ENCODE results near the gene ZDHHC18.

ZDHHC18 gene, protein sequence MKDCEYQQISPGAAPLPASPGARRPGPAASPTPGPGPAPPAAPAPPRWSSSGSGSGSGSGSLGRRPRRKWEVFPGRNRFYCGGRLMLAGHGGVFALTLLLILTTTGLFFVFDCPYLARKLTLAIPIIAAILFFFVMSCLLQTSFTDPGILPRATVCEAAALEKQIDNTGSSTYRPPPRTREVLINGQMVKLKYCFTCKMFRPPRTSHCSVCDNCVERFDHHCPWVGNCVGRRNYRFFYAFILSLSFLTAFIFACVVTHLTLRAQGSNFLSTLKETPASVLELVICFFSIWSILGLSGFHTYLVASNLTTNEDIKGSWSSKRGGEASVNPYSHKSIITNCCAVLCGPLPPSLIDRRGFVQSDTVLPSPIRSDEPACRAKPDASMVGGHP

DNA sequence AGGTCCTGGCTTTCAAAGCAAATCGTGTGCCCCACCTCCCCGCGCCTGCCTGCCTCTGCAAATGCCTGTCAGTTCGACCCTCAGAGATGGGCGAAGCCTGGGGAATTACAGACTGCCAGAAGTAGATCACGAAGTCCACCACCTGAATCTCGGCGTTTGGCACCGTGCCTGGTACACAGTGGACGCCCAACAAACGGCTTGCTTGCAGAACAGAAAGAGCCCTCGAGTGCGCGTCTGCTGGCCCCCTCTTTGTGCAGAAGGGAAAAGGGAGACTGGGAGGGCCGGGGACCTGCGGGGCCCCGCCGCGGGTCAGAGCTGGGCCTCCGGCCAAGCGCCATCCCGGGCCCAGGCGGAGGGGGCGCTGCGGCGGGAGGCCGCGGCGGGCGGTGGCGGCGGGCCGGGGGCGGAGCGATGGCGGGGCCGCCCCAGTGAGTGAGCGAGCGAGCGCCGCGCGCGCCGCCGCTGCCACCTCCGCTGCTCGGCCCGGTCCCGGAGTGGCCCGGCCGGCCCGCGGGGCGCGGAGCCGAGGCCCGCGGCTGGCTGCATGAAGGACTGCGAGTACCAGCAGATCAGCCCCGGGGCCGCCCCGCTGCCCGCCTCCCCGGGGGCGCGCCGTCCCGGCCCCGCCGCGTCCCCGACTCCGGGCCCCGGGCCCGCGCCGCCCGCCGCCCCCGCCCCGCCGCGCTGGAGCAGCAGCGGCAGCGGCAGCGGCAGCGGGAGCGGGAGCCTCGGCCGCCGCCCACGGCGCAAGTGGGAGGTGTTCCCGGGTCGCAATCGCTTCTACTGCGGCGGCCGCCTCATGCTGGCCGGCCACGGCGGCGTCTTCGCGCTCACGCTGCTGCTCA, at the start of gene ZDHHC18:
ZDHHC18 (plus strand) TSS at position 428 of the 845 bp plus-strand sequence; CDS start at position 545, 117 bp downstream.
- DNase-seq = peak; percentile 50

DNA sequence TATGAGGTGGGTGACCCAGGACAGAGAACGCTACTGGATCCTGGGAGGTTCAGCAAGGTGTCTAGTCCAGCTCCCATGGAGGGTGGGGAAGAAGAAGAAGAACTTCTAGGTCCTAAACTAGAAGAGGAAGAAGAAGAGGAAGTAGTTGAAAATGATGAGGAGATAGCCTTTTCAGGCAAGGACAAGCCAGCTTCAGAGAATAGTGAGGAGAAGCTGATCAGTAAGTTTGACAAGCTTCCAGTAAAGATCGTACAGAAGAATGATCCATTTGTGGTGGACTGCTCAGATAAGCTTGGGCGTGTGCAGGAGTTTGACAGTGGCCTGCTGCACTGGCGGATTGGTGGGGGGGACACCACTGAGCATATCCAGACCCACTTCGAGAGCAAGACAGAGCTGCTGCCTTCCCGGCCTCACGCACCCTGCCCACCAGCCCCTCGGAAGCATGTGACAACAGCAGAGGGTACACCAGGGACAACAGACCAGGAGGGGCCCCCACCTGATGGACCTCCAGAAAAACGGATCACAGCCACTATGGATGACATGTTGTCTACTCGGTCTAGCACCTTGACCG, 47.3 kb upstream of the ZDHHC18 start:
- DNase-seq = no peak

DNA sequence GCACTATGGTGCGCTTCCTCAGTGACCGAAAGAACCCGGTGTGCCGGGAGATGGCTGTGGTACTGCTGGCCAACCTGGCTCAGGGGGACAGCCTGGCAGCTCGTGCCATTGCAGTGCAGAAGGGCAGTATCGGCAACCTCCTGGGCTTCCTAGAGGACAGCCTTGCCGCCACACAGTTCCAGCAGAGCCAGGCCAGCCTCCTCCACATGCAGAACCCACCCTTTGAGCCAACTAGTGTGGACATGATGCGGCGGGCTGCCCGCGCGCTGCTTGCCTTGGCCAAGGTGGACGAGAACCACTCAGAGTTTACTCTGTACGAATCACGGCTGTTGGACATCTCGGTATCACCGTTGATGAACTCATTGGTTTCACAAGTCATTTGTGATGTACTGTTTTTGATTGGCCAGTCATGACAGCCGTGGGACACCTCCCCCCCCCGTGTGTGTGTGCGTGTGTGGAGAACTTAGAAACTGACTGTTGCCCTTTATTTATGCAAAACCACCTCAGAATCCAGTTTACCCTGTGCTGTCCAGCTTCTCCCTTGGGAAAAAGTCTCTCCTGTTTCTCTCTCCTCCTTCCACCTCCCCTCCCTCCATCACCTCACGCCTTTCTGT, 46.0 kb upstream of the ZDHHC18 start:
- no peak for DNase-seq

DNA sequence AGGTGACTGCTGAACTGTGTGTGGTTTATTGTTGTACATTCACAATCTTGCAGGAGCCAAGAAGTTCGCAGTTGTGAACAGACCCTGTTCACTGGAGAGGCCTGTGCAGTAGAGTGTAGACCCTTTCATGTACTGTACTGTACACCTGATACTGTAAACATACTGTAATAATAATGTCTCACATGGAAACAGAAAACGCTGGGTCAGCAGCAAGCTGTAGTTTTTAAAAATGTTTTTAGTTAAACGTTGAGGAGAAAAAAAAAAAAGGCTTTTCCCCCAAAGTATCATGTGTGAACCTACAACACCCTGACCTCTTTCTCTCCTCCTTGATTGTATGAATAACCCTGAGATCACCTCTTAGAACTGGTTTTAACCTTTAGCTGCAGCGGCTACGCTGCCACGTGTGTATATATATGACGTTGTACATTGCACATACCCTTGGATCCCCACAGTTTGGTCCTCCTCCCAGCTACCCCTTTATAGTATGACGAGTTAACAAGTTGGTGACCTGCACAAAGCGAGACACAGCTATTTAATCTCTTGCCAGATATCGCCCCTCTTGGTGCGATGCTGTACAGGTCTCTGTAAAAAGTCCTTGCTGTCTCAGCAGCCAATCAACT, 45.2 kb upstream of the ZDHHC18 start:
- DNase-seq = no peak

DNA sequence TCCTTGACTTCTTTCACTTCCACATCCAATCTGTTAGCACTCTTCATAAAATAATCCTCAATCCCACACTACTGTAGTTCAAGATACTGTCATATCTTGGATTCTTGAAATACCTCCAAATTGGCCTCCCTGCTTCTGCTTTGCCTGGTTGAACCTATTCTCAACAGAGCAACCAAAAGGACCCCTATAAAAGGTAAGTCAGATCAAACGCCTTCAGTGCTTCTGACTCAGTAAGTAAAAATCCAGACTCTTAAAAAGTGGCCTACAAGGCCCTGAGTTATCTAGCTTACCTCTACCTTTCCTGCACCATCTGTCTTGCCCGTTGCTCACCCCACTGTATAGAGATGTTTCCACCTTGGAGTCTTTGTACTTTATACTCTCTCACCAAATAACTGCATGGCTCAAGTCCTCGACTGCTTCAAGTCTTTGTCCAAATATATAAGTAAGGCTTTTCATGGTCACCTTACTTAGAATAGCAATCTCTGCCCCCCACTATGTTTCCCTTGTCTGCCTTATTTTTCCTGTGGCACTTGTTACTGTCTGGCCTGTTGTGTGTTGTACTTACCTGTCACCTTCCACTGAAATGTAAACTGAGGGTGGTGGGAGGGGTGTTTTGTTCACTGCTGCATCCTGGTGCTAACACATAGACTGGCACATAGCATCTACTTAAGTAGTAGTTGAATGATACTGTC, 43.8 kb upstream of the ZDHHC18 start:
- DNase-seq = no peak

DNA sequence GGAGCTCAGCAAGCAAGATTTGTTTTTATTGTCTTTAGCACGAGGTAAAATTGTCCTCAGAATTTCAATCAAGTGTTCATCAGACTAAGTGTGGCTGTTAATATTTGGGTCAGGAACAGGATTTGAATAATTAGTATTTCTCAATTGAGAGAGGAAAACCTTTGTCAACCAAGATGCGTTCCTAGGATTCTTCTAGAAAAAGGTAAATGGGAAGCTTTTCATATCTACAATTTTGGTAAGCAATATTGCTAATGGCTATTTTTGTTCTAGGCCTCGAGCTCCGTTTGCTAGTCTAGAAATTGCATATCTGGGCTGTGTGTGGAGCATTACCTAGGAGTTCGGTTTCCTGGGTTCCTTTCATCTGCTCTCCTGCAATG, 42.9 kb upstream of the ZDHHC18 start:
- no peak for DNase-seq

DNA sequence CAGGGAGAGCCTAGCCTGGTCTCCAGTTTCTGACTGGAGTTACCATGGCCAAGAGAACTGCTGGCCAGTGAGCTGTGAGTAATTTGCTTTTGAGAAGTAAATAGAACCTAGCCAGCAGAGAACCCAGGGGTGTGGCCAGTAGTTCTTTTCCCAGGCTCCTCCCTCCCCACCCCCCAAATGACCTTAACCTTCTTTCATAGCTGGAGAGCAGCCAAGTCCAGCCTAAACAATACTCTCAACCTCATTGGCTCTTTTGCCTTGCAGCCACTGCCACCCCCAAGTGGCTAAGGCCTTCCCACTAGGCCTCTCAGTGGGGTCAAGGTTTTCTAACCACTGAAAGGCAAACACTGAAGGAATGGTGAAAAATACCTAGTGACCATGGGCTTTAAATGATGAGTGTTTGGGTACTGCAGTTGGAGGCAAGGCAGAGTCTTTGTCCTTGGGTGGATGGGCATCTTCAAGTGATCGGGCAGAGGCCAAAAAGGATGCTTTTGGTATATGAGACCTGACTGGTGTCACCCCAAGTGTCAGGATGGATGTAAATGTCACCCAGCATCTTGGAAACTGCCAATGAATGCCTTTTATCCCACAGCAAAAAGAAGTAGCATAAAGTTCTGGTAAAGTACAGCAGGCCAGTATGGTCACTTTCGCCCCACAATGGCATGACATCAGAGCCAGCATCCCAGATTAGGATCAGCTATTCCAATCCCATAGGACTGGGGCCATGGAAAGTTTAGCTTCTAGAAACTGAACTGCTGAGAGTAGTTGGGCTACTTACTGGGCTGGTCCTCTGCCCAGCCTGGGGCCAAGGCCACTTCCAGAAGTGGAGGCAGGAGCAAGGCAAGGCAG, 42.2 kb upstream of the ZDHHC18 start:
- no peak for DNase-seq

DNA sequence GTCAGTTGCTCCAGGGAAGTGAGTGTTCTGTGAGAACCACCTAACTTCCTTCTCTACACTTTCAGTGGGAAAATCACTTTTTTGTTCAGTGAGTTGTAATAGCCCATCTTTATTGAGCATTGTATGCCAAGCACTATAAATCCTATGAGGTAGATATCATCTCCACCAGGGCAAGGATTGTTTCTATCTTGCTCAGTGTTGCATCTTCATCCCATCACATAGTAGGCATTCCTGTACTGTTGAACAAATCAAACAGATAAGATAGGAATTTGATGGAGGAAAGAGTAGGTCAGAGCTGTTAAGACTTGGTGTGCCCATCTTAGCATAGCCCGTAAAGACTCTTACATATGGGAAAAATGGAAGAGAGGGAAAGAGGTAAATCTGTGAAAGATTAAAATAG, 41.6 kb upstream of the ZDHHC18 start:
- DNase-seq = no peak

DNA sequence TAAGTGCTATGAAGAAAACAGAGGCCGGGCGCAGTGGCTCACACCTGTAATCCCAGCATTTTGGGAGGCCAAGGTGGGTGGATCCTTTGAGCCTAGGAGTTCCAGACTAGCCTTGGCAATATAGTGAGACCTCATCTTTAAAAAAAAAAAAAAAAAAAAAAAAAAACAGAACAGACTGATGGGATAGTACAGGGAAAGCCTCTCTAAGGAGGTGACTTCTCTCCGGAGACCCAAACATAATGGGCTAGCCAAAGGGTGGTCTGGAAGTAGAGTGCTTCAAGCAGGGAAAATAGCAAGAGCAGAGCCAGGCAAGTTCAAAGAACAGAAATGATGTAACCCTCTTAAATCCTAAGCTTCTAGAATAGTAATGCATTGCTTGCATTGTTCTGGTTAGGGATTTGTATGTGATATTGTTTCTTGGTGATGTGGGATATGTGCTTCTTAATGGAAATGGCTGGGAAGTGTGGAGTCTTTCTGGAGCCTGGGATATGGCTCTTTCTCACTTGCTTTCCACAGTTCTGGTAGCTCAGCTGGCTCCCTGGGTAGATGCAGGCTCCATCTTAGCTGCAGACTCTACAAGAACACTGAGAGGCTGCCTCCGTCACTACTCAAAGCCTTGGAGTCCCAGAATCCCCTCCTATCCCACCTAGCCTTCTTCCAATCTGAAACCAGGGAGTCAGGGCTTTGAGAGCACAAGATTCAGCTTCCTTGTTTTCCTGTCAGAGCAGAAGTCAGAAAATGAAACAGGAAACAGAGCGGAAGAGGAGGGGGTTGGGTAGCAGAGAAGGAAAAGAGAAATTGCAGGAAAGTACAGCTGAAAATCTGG, 40.7 kb upstream of the ZDHHC18 start:
- no peak for DNase-seq

DNA sequence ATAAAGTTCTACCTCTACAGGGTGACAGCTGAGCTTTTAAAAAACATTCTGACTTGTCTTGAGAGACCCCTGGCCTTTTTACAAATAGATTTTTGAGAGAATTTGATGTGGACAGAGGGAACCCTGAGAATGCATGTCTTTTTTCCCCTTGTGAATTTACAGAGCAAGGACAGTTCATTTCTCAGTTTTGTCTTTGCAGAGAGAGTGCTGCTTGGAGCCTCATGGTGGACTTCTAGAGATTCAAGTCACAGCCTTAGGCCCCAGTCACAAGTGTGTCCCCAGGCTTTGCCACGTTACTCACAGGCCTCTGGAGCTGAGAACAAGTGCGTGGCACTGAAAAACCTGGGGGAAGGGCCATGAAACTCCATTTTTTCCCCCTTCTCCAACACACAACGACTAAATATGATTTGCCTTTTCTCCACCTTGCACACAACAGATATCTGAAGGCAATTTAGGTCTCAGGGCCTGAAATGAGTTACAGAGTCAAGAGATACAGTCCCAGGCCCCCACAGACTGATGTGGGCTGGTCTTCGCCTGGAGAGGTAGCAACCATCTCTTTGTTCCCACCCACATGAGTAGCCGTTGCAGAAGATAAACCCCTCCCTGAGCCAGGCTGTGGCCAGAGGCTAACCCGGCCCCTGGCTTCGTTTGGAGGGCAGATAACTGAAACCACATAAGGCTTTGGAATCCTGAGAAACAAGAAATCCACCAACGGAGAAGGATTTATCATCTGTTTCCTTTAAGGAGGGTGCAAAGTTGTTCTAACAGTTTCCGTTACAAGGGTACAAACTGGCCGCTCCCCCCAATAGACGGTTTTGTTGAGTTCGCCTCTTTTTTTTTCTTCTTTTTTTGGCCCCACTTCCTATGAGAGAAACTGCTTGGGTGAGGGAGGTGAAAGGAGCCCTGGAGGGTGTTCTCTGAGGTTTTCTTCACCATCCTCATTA, 39.8 kb upstream of the ZDHHC18 start:
- peak; percentile 65 for DNase-seq

DNA sequence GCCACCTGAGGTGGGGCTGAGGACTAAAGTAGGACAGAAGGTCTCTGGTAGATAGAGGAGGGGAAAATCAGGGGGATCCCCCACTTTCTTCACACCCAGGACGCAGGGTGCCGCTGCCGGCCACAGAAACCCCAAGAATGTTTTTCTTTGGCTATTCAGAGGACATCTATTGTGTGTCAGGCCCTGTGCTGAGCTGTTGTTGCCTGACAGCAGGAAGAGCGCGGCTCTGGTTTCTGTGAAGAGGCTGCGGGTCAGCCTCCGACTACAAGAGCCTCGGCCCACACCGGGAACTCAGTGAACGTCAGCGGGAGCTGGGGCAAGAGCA, 39.1 kb upstream of the ZDHHC18 start:
- peak; percentile 89 for DNase-seq

DNA sequence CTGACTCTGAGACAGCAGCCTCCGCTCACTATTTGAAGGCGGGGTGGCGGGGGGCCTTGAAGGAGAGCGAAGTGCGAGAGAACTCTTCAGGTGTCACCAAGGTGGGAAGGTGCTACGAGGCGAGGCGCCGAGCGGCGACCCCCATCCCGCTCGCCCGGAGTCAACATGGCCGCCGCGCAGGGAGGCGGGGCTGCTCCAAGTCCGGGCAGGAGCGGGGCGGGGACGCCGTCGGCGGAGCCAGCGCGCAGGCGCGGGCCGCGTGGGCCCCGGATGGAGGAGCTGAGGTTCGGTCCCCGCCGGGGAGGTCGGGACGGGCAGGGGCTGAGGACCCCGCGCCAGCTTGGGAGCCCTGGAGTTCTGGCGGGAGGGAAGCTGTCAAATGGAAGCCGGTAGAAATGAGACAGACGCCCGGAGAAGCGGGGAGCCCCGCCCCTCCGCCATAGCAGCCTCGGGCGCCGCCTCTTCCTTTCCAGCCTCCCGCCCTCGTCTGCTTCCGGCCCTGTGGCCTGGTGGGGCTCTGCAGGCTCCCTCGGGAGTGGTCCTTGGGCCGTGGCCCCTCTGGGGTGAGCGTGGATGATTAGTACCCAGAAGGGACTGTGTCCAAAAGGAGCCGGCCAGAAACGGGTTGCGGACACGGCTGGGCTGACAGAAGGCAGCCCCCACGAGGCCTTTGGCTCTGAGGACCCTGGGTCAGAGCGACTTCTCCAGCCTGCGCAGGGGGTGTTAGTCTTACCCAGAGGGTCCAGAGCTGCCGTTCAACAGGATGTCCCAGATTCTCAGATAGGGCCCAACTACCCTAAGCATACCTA, 38.6 kb upstream of the ZDHHC18 start, which contains the start of gene PIGV:
PIGV (plus strand) TSS at position 245 of the 809 bp plus-strand sequence. CDS start 2,866 bp downstream, outside the sequence.
- peak; percentile 89 for DNase-seq

DNA sequence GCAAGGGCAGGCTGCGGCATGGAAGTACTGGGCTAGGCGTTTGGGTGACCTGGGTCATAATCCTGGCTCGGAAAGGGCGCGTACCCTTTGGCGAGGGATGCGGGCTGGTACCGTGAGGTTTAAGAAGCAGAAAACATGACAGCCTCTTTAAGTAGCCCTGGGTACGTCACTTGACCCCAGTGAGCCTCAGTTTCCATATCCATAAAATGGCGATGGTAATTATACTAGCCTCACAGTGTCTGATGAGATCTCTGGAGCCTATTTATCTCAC, 38.0 kb upstream of the ZDHHC18 start:
- no peak for DNase-seq

DNA sequence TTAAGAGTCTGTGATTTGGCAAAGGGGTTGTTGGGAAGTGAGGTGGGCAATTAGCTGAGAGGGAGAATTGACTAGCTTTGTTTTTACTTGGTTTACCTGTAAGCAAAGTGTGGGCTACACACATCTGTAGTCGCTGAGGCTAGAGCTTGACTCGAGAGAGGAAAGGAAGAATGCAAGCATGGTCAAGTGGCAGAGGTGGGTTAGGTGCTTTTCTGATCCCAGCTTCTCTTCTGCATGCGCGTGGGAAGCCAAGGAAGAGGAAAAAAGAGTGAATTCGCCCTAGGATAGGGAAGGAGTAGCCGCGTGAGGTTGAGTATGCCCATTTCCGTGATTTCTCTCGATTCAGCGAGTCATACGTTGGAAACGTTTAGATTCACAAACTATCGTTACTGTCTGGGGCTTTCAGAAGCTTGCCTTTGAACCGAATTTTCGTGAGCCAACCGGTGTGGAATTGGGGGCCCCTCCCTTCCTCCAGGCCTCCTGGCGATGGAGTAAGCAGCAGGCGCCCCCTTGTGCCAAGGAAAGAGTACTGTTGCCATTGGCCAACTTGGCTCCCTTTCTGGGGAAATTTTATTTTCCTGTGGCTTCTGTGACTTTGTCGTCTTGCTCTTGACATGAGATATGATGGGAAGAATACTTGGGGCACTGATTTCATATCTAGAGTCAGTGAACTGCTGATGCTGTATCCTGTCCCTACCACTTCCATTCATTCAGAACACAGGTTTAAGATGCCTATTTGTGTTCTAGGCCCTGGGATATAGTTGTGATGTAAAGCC, 37.5 kb upstream of the ZDHHC18 start:
- peak; percentile 82 for DNase-seq

DNA sequence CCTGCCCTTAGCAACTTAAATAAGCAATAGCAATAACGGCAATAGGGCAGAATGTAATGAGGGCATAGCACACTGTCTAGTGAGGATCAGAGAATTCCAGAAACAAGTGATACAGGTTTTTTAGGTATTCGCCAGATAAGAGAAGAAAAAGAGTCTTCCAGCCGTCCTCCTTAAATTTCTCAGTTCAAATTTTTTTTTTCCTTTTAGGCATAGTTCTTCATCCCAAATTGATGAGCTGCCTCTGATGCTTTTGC, 36.9 kb upstream of the ZDHHC18 start:
- no peak for DNase-seq

DNA sequence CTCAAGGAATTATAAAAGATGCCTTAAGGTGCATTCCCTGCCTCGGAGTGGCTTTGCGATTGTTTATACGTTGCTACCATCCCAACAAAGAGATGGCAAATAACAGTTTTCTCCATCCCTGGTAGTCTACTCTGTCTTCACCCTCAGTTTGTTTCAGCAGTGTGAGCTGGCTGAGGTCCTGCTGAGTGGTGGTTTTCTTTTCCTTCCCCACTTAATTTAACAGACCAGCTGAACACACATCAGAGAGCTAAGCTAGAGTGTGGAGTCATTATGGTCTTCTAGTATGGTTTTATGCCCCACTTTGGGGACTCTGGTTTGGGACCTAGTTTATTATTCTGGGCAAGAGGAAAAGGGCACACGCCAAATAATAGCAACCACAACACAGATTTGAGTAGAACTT, 36.6 kb upstream of the ZDHHC18 start:
- no peak for DNase-seq

DNA sequence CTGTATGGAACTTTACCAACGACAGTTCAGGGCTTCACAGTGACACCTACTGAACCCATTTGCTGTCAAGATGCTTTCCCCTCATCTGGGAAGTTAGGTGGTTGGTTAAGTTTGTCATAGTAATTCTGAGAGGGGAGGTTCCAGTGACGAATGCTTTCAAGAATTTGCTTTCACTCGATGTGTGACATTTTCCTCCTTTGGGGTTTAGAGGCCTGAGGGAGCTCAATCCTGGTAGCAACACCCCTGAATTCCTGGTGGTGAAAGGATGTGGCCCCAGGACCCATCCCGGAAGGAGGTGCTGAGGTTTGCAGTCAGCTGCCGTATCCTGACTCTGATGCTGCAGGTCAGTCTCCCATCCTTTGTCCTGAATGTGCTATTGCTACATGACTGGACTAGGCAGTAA, 35.9 kb upstream of the ZDHHC18 start:
- no peak for DNase-seq

DNA sequence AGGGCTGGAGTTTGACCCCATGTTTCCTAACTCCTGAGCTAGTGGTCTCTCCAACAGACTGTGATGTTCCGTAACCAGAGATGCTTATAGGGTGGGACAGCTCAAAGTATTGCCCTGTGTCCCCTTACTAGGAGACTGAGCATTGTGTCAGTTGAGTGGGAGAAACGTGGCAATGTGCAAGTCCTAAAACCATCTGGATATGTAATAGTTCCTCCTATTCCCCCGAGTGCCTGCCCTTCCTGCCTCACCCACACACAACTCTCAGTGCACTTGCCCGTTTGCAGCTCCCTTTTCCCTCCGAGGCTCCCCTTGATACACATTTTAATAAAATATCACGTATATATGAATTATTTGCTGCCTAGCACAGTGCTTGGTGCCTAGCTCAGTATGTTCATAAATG, 35.3 kb upstream of the ZDHHC18 start:
- no peak for DNase-seq
